Ovary (tissue), 3 donors: Measurements from ENCODE around the gene FBP2.

Experiments
- CTCF ChIP-seq, 3 donors: fragments of 450-650 bp in 2 of 3; fragments of 200-600 bp in 1 of 3; IDR thresholded peaks; one replicate each; pipeline versions ENCODE4 v1.5.1 to v1.8.0; 2016 to 2022; ENCODE audit warnings: antibody characterized with exemption in 3 of 3, mild to moderate bottlenecking in 1 of 3
- POLR2A ChIP-seq: fragments of 450-650 bp; IDR thresholded peaks from one replicate; pipeline ENCODE4 v1.6.1; 2017; ENCODE audit warnings: antibody characterized with exemption, mild to moderate bottlenecking, moderate library complexity
- donor health status: DM: no; HTN: no; CAD: no.

GRCh38 chr9:94554078-94554438, 39.6 kb downstream of the FBP2 start:
- TF ChIP-seq CTCF (IDR thresholded peaks at IDR 0.05) (no peak), POLR2A (no peak)
